NCI-H524 treated with DMSO at 0.1 percent for 48 hours (cell line): ENCODE data around the gene ECM2.

ENCODE experiments used
- DNase-seq: peaks from one replicate; lab custom pipeline; 2025; lab: John Stamatoyannopoulos, UW

The ECM2 gene

GRCh38 chr9:92527832-92528521, 7.8 kb downstream of the ECM2 start:
- no peak for DNase-seq

- DNase-seq: no peak
Observed at GRCh38 chr9:92527291-92527828, 8.4 kb downstream of the ECM2 start.

- no peak for DNase-seq
Observed at GRCh38 chr9:92525306-92525705, 10.5 kb downstream of the ECM2 start.

GRCh38 chr9:92524881-92525280, 10.9 kb downstream of the ECM2 start:
- DNase-seq: no peak

- DNase-seq: no peak
Observed at GRCh38 chr9:92522983-92523970, 12.5 kb downstream of the ECM2 start.

GRCh38 chr9:92520837-92521236, 15.0 kb downstream of the ECM2 start:
- no peak for DNase-seq

- DNase-seq: no peak
Observed at GRCh38 chr9:92518199-92518598, 17.6 kb downstream of the ECM2 start.

GRCh38 chr9:92517046-92517445, 18.7 kb downstream of the ECM2 start:
- DNase-seq: no peak

- no peak for DNase-seq
Observed at GRCh38 chr9:92516521-92516920, 19.3 kb downstream of the ECM2 start.

GRCh38 chr9:92514635-92515034, 21.2 kb downstream of the ECM2 start:
- no peak for DNase-seq

- DNase-seq: no peak
Observed at GRCh38 chr9:92513349-92513748, 22.4 kb downstream of the ECM2 start.

- no peak for DNase-seq
Observed at GRCh38 chr9:92512622-92513021, 23.2 kb downstream of the ECM2 start.

GRCh38 chr9:92510747-92511146, 25.0 kb downstream of the ECM2 start:
- DNase-seq: no peak

- no peak for DNase-seq
Observed at GRCh38 chr9:92509050-92509449, 26.7 kb downstream of the ECM2 start.

GRCh38 chr9:92508018-92508820, 27.6 kb downstream of the ECM2 start:
- DNase-seq: no peak

- DNase-seq: no peak
Observed at GRCh38 chr9:92507496-92507895, 28.3 kb downstream of the ECM2 start.

- no peak for DNase-seq
Observed at GRCh38 chr9:92507005-92507404, 28.8 kb downstream of the ECM2 start.

GRCh38 chr9:92506184-92506857, 29.5 kb downstream of the ECM2 start:
- no peak for DNase-seq

GRCh38 chr9:92504881-92505280, 30.9 kb downstream of the ECM2 start:
- DNase-seq: no peak

- no peak for DNase-seq
Observed at GRCh38 chr9:92503156-92503555, 32.6 kb downstream of the ECM2 start.

- no peak for DNase-seq
Observed at GRCh38 chr9:92501671-92502393, 34.0 kb downstream of the ECM2 start.
